GM21360 (cell line): Measurements from ENCODE around the gene OSR1.
"Not testable (repeated sequence)": the region's sequence is repeated elsewhere in the genome, so short reads cannot be mapped to it uniquely, and the experiment has no call there.

Experiments used
- ATAC-seq: cut with Tn5 transposase; IDR thresholded peaks from one replicate; pipeline ENCODE4 v1.9.1; 2021; ENCODE audit warnings: mild to moderate bottlenecking, moderate library complexity; ENCODE audit not compliant: unreplicated experiment

OSR1 gene

GRCh38 chr2:19336781-19337180, 21.6 kb downstream of the OSR1 start:
- ATAC-seq = no peak

GRCh38 chr2:19332503-19332902, 25.9 kb downstream of the OSR1 start:
- ATAC-seq = no peak

- ATAC-seq = no peak
These were observed 27.0 kb downstream of the OSR1 start for GRCh38 chr2:19331450-19331849.

DNA sequence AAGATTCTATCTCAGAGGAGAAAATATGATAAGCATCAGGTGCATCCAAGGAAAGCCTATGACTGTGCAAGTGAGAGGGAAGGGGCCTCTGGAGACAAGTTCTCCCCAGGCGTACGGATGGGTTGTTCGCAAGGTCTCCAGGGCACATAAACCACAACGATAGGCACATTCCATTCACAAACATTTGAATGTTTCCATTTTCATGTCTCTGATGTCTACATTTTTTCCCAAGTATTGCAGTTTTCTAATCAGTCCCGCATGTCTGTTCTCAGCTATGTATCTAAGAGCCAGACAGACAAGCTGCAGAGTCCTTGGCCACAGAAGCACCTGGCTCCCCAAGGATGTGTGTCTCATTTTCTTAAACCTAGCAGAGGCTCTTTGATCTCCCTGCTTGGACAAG, 28.0 kb downstream of the OSR1 start:
- ATAC-seq = no peak

DNA sequence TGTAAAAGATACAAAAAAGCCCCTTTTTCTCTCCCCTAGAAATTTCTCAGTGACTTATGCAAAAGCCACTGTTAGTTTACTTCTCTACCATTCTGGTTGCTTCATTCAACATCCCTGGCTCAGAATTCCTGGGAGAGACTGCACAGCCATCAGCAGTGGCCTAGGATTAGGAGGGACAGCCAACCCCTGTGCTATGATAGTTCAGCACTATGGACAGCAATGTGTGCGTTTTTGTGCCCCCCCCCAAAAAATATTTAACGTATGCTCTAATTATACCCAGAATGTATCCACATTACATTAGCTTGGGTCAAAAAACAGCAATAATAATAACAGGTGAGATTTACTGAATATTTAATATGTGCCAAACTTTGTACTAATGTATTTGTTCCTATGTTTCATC, 29.0 kb downstream of the OSR1 start:
- ATAC-seq = no peak

GRCh38 chr2:19327496-19327895, 30.9 kb downstream of the OSR1 start:
- ATAC-seq = no peak

- no peak for ATAC-seq
These were observed 36.5 kb downstream of the OSR1 start for GRCh38 chr2:19321946-19322345.

- no peak for ATAC-seq
These were observed 37.6 kb downstream of the OSR1 start for GRCh38 chr2:19320813-19321212.

- ATAC-seq = no peak
These were observed 38.7 kb downstream of the OSR1 start for GRCh38 chr2:19319698-19320097.

- ATAC-seq = no peak
These were observed 39.4 kb downstream of the OSR1 start for GRCh38 chr2:19319064-19319463.

- ATAC-seq = no peak
These were observed 44.9 kb downstream of the OSR1 start for GRCh38 chr2:19313553-19313952.

GRCh38 chr2:19312949-19313348, 45.5 kb downstream of the OSR1 start:
- ATAC-seq = peak; percentile 92

- not testable (repeated sequence) for ATAC-seq
These were observed 52.4 kb downstream of the OSR1 start for GRCh38 chr2:19306065-19306464.

GRCh38 chr2:19305400-19306055, 52.9 kb downstream of the OSR1 start:
- not testable (repeated sequence) for ATAC-seq

DNA sequence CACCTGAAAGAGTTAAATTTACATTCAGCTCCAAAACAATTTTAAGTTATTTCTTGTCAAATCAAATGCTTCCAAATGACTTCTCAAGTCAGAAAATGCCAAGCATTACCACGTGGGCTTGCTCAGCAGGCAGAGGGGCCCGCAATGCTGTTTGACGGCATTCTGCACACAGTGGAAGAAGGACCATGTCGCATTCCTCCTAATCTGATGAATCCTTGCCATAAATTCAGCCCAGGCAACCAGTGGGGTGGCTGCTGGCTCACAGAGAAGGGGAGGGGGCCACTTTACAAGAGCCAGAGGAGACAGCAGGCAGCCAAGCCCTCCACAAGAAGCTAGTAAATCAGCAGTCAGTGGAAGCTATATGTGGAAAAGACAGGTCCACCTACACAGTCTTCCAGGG, 56.7 kb downstream of the OSR1 start:
- ATAC-seq = no peak
